ENCODE results near the gene TRIM29. TPM values are rescaled to one million over a fixed set of nuclear protein-coding genes. Genes with fewer than 3 reads are reported as not detected.

The TRIM29 gene
- total RNA-seq, 2 experiments from 2014 or later = not detected

GRCh38 chr11:120120805-120121335 lies 17.0 kb downstream of the TRIM29 start:
- ChIA-PET CTCF (interaction anchor here (1.7 kb wide), 1 partner anchor 12 kb away, joined by 5 read pairs; no protein-coding TSS in a partner anchor), POLR2A (no interaction called here)
- H3K27me3 Mint-ChIP-seq = no peaks in the 10 kb centered on the region

GRCh38 chr11:120119121-120119520 lies 18.8 kb downstream of the TRIM29 start:
- no peaks in the 10 kb centered on the region for H3K9me3 Mint-ChIP-seq
- no peak overlapping the region for H3K27ac Mint-ChIP-seq
- ChIA-PET POLR2A (no interaction called here), CTCF (no interaction called here)
- peaks cover 3% of the 10 kb centered on the region for H3K27me3 Mint-ChIP-seq
- H3K4me3 Mint-ChIP-seq = no peak overlapping the region
- H3K36me3 Mint-ChIP-seq (ENCODE audit: low read depth) = no peaks in the 10 kb centered on the region
- H3K4me1 Mint-ChIP-seq = no peaks in the 10 kb centered on the region
- DNase-seq = no peak

More at GRCh38 chr11:120120805-120121335, 17.0 kb downstream of the TRIM29 start:
- Mint-ChIP-seq H3K9me3 (no peaks in the 10 kb centered on the region), H3K4me3 (no peak overlapping the region), H3K27ac (no peak overlapping the region), H3K4me1 (no peaks in the 10 kb centered on the region), H3K36me3 (ENCODE audit: low read depth) (no peaks in the 10 kb centered on the region)
- DNase-seq = no peak

- CTCF ChIA-PET = interaction anchor here (1.5 kb wide), 1 partner anchor 9 kb away, joined by 5 read pairs; no protein-coding TSS in a partner anchor
- H3K4me3 Mint-ChIP-seq = no peak overlapping the region
- POLR2A ChIA-PET = no interaction called here
- H3K27me3 Mint-ChIP-seq = peaks cover 3% of the 10 kb centered on the region
- no peak overlapping the region for H3K27ac Mint-ChIP-seq
- no peaks in the 10 kb centered on the region for H3K4me1 Mint-ChIP-seq
- H3K9me3 Mint-ChIP-seq = no peaks in the 10 kb centered on the region
- no peak for DNase-seq
- H3K36me3 Mint-ChIP-seq (ENCODE audit: low read depth) = no peaks in the 10 kb centered on the region
Measured at GRCh38 chr11:120117991-120118390, 19.9 kb downstream of the TRIM29 start.

GRCh38 chr11:120116966-120117365 lies 20.9 kb downstream of the TRIM29 start:
- peaks cover 3% of the 10 kb centered on the region for H3K27me3 Mint-ChIP-seq
- no peak overlapping the region for H3K27ac Mint-ChIP-seq
- no peaks in the 10 kb centered on the region for H3K4me1 Mint-ChIP-seq
- H3K4me3 Mint-ChIP-seq = no peak overlapping the region
- ChIA-PET CTCF (interaction anchor here (1.5 kb wide), 1 partner anchor 8 kb away, joined by 5 read pairs; no protein-coding TSS in a partner anchor), POLR2A (no interaction called here)
- no peaks in the 10 kb centered on the region for H3K36me3 Mint-ChIP-seq (ENCODE audit: low read depth)
- DNase-seq = no peak
- H3K9me3 Mint-ChIP-seq = no peaks in the 10 kb centered on the region

- no peaks in the 10 kb centered on the region for H3K4me1 Mint-ChIP-seq
- H3K9me3 Mint-ChIP-seq = no peaks in the 10 kb centered on the region
- DNase-seq = no peak
- CTCF ChIA-PET = no interaction called here
- no peaks in the 10 kb centered on the region for H3K36me3 Mint-ChIP-seq (ENCODE audit: low read depth)
- no peak overlapping the region for H3K4me3 Mint-ChIP-seq
- H3K27me3 Mint-ChIP-seq = peaks cover 7% of the 10 kb centered on the region
- POLR2A ChIA-PET = no interaction called here
- H3K27ac Mint-ChIP-seq = no peak overlapping the region
Measured at GRCh38 chr11:120115272-120116000, 22.5 kb downstream of the TRIM29 start.

- H3K4me1 Mint-ChIP-seq = no peaks in the 10 kb centered on the region
- ChIA-PET POLR2A (no interaction called here), CTCF (no interaction called here)
- peaks cover 9% of the 10 kb centered on the region for H3K27me3 Mint-ChIP-seq
- H3K36me3 Mint-ChIP-seq (ENCODE audit: low read depth) = no peaks in the 10 kb centered on the region
- no peaks in the 10 kb centered on the region for H3K9me3 Mint-ChIP-seq
- H3K27ac Mint-ChIP-seq = no peak overlapping the region
- DNase-seq = no peak
- no peak overlapping the region for H3K4me3 Mint-ChIP-seq
Measured at GRCh38 chr11:120112174-120112796, 25.6 kb downstream of the TRIM29 start.

- H3K4me3 Mint-ChIP-seq = no peak overlapping the region
- CTCF ChIA-PET = interaction anchor here (1.4 to 1.8 kb wide), 2 partner anchors 11 to 443 kb away, joined by 5 to 8 read pairs; no protein-coding TSS in a partner anchor
- POLR2A ChIA-PET = no interaction called here
Measured at GRCh38 chr11:120109531-120109930, 28.4 kb downstream of the TRIM29 start.

GRCh38 chr11:120108785-120109168 lies 29.1 kb downstream of the TRIM29 start:
- Mint-ChIP-seq H3K4me1 (no peaks in the 10 kb centered on the region), H3K4me3 (no peak overlapping the region), H3K27ac (no peak overlapping the region), H3K36me3 (ENCODE audit: low read depth) (no peaks in the 10 kb centered on the region), H3K27me3 (peaks cover 10% of the 10 kb centered on the region), H3K9me3 (no peaks in the 10 kb centered on the region)
- ChIA-PET CTCF (interaction anchor here (0.8 to 1.8 kb wide), 9 partner anchors 9 to 467 kb away, joined by 3 to 9 read pairs (median 5); partner anchors contain the start of gene NECTIN1), POLR2A (no interaction called here)
- DNase-seq = no peak

More at GRCh38 chr11:120109531-120109930, 28.4 kb downstream of the TRIM29 start:
- Mint-ChIP-seq H3K4me1 (no peaks in the 10 kb centered on the region), H3K9me3 (no peaks in the 10 kb centered on the region), H3K36me3 (ENCODE audit: low read depth) (no peaks in the 10 kb centered on the region), H3K27me3 (peaks cover 10% of the 10 kb centered on the region), H3K27ac (no peak overlapping the region)
- DNase-seq = no peak

GRCh38 chr11:120108154-120108784 lies 29.6 kb downstream of the TRIM29 start:
- H3K27me3 Mint-ChIP-seq = peaks cover 10% of the 10 kb centered on the region
- H3K27ac Mint-ChIP-seq = no peak overlapping the region
- peak; percentile 62 for DNase-seq
- H3K4me3 Mint-ChIP-seq = no peak overlapping the region
- H3K9me3 Mint-ChIP-seq = no peaks in the 10 kb centered on the region
- no peaks in the 10 kb centered on the region for H3K4me1 Mint-ChIP-seq
- H3K36me3 Mint-ChIP-seq (ENCODE audit: low read depth) = no peaks in the 10 kb centered on the region
- ChIA-PET POLR2A (no interaction called here), CTCF (interaction anchor here (0.8 to 1.8 kb wide), 9 partner anchors 9 to 467 kb away, joined by 3 to 9 read pairs (median 5); partner anchors contain the start of gene NECTIN1)

GRCh38 chr11:120107692-120108091 lies 30.2 kb downstream of the TRIM29 start:
- H3K27ac Mint-ChIP-seq = no peak overlapping the region
- no peaks in the 10 kb centered on the region for H3K36me3 Mint-ChIP-seq (ENCODE audit: low read depth)
- POLR2A ChIA-PET = no interaction called here
- DNase-seq = no peak
- H3K9me3 Mint-ChIP-seq = no peaks in the 10 kb centered on the region
- peaks cover 10% of the 10 kb centered on the region for H3K27me3 Mint-ChIP-seq
- H3K4me3 Mint-ChIP-seq = no peak overlapping the region
- CTCF ChIA-PET = interaction anchor here (1.2 to 1.8 kb wide), 3 partner anchors 441 to 466 kb away, joined by 3 to 9 read pairs (median 8); no protein-coding TSS in a partner anchor
- H3K4me1 Mint-ChIP-seq = no peaks in the 10 kb centered on the region

- no peaks in the 10 kb centered on the region for H3K36me3 Mint-ChIP-seq (ENCODE audit: low read depth)
- no peaks in the 10 kb centered on the region for H3K4me1 Mint-ChIP-seq
- POLR2A ChIA-PET = no interaction called here
- H3K9me3 Mint-ChIP-seq = no peaks in the 10 kb centered on the region
- CTCF ChIA-PET = interaction anchor here (1.2 kb wide), 1 partner anchor 378 kb away, joined by 3 read pairs; the partner anchor contains the start of gene NECTIN1
- H3K27me3 Mint-ChIP-seq = peaks cover 6% of the 10 kb centered on the region
- no peak overlapping the region for H3K27ac Mint-ChIP-seq
- no peak overlapping the region for H3K4me3 Mint-ChIP-seq
- no peak for DNase-seq
Measured at GRCh38 chr11:120106354-120107150, 31.4 kb downstream of the TRIM29 start.

GRCh38 chr11:120105576-120105975 lies 32.3 kb downstream of the TRIM29 start:
- H3K36me3 Mint-ChIP-seq (ENCODE audit: low read depth) = no peaks in the 10 kb centered on the region
- H3K9me3 Mint-ChIP-seq = no peaks in the 10 kb centered on the region
- CTCF ChIA-PET = no interaction called here

More at GRCh38 chr11:120105576-120105975, 32.3 kb downstream of the TRIM29 start:
- Mint-ChIP-seq H3K4me3 (no peak overlapping the region), H3K27ac (no peak overlapping the region), H3K27me3 (peaks cover 9% of the 10 kb centered on the region), H3K4me1 (no peaks in the 10 kb centered on the region)
- POLR2A ChIA-PET = no interaction called here
- DNase-seq = no peak
